ENCODE results near the gene PSEN1.

DNA sequence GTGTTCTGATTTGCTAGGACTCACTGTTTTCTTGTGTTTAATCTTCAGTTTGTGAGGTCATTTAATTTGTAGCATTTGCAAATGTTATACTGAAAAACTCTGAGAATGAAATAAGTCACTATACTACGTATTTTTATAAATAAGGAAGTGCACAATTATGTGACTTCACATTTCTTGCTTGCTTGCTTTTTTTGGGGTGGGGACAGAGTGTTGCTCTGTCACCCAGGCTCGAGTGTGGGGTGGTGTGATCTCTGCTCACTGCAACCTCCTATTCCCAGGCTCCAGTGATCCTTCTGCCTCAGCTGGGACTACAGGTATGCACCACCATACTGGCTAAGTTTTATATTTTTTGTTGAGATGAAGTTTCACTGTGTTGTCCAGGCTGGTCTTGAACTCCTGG lies 45.3 kb upstream of the PSEN1 start:
- TF ChIP-seq, protein P1, sequence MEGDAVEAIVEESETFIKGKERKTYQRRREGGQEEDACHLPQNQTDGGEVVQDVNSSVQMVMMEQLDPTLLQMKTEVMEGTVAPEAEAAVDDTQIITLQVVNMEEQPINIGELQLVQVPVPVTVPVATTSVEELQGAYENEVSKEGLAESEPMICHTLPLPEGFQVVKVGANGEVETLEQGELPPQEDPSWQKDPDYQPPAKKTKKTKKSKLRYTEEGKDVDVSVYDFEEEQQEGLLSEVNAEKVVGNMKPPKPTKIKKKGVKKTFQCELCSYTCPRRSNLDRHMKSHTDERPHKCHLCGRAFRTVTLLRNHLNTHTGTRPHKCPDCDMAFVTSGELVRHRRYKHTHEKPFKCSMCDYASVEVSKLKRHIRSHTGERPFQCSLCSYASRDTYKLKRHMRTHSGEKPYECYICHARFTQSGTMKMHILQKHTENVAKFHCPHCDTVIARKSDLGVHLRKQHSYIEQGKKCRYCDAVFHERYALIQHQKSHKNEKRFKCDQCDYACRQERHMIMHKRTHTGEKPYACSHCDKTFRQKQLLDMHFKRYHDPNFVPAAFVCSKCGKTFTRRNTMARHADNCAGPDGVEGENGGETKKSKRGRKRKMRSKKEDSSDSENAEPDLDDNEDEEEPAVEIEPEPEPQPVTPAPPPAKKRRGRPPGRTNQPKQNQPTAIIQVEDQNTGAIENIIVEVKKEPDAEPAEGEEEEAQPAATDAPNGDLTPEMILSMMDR (optimal IDR thresholded peaks at IDR 0.05 in 1 of 3, IDR thresholded peaks at IDR 0.05 in 1 of 3, conservative IDR thresholded peaks at IDR 0.05 in 1 of 3; ENCODE audit: extremely low read depth in 1 of 3, insufficient read depth in 2 of 3, low read length in 3 of 3): no peak
- TF ChIP-seq EZH2 (IDR thresholded peaks at IDR 0.05; ENCODE audit: low read length): no peak
